Astrocyte (in vitro differentiated cells and primary cell): ENCODE data around the gene ELF5. TPM values are rescaled to one million over a fixed set of nuclear protein-coding genes. Genes with fewer than 3 reads are reported as not detected.

Source experiments
- DNase-seq: peaks from one replicate; pipeline ENCODE4 v3.0.0-alpha.2; 2010; ENCODE audit warnings: low read depth
- FAIRE-seq: peaks from 2 replicates; lab custom pipeline; 2011; peaks lifted over from hg19 to GRCh38; lab: Jason Lieb, UNC
- H2AFZ ChIP-seq: 2 replicates; pipeline ENCODE4 v1.6.0; 2012; ENCODE audit warnings: low read depth, low read length, inconsistent platforms
- H3K27ac ChIP-seq: 2 replicates; pipeline ENCODE4 v1.5.1; 2011; ENCODE audit warnings: low read depth, low read length, inconsistent platforms
- H3K27me3 ChIP-seq: 2 replicates; pipeline ENCODE4 v1.6.0; 2011; ENCODE audit warnings: low read length, inconsistent platforms; ENCODE audit not compliant: insufficient read depth
- H3K36me3 ChIP-seq: 2 replicates; pipeline ENCODE4 v1.5.1; 2011; ENCODE audit warnings: low read length, inconsistent platforms; ENCODE audit not compliant: insufficient read depth
- H3K4me1 ChIP-seq: 2 replicates; pipeline ENCODE4 v1.5.1; 2011; ENCODE audit warnings: low read length, inconsistent platforms; ENCODE audit not compliant: insufficient read depth
- H3K4me2 ChIP-seq: 2 replicates; pipeline ENCODE4 v1.6.0; 2012; ENCODE audit warnings: low read length, inconsistent platforms
- H3K4me3 ChIP-seq: 2 replicates; pipeline ENCODE4 v1.5.1; 2011; ENCODE audit warnings: low read depth, mild to moderate bottlenecking, low read length, inconsistent platforms; ENCODE audit not compliant: insufficient read depth
- H3K79me2 ChIP-seq: 2 replicates; pipeline ENCODE4 v1.6.0; 2012; ENCODE audit warnings: mild to moderate bottlenecking, low read length, inconsistent platforms; ENCODE audit not compliant: insufficient read depth
- H3K9ac ChIP-seq: 2 replicates; pipeline ENCODE4 v1.6.0; 2012; ENCODE audit warnings: mild to moderate bottlenecking, low read length, inconsistent platforms
- H3K9me3 ChIP-seq: 2 replicates; pipeline ENCODE4 v1.5.1; 2012; ENCODE audit warnings: low read depth, mild to moderate bottlenecking, low read length, inconsistent platforms; ENCODE audit not compliant: insufficient read depth
- H4K20me1 ChIP-seq: 2 replicates; pipeline ENCODE4 v1.6.0; 2012; ENCODE audit warnings: low read length, inconsistent platforms; ENCODE audit not compliant: insufficient read depth
- H3K27ac Mint-ChIP-seq: one replicate; pipeline ENCODE4 v1.8.0; 2021; ENCODE audit warnings: mild to moderate bottlenecking, mixed read lengths; ENCODE audit not compliant: unreplicated experiment
- H3K27me3 Mint-ChIP-seq: one replicate; pipeline ENCODE4 v1.8.0; 2021; ENCODE audit warnings: low read depth, mixed read lengths; ENCODE audit not compliant: unreplicated experiment
- H3K36me3 Mint-ChIP-seq: one replicate; pipeline ENCODE4 v1.8.0; 2021; ENCODE audit warnings: low read depth, mixed read lengths; ENCODE audit not compliant: unreplicated experiment
- H3K4me1 Mint-ChIP-seq: one replicate; pipeline ENCODE4 v1.8.0; 2021; ENCODE audit warnings: low read depth, mixed read lengths; ENCODE audit not compliant: unreplicated experiment
- H3K4me3 Mint-ChIP-seq: one replicate; pipeline ENCODE4 v1.8.0; 2021; ENCODE audit warnings: mild to moderate bottlenecking, moderate library complexity, mixed read lengths; ENCODE audit not compliant: unreplicated experiment
- H3K9me3 Mint-ChIP-seq: one replicate; pipeline ENCODE4 v1.8.0; 2021; ENCODE audit warnings: mild to moderate bottlenecking, mixed read lengths; ENCODE audit not compliant: unreplicated experiment
- EZH2 ChIP-seq: IDR thresholded peaks from 2 replicates; pipeline ENCODE4 v1.6.1; 2012; ENCODE audit warnings: mild to moderate bottlenecking, low read length, inconsistent platforms; ENCODE audit not compliant: insufficient read depth
- total RNA-seq: library from RNA; stranded (reverse); gene quantifications from 2 replicates; pipeline ENCODE4 v1.2.1, GENCODE V29; 2021
- TF ChIP-seq, protein P1 (sequence below): IDR thresholded peaks from 2 replicates; pipeline ENCODE4 v1.5.1; 2011; ENCODE audit warnings: low read depth, mild to moderate bottlenecking, inconsistent platforms, low read length, moderate library complexity; ENCODE audit not compliant: insufficient read depth

The ELF5 gene
- total RNA-seq, 1 donor from 2014 or later, result not detected

DNA sequence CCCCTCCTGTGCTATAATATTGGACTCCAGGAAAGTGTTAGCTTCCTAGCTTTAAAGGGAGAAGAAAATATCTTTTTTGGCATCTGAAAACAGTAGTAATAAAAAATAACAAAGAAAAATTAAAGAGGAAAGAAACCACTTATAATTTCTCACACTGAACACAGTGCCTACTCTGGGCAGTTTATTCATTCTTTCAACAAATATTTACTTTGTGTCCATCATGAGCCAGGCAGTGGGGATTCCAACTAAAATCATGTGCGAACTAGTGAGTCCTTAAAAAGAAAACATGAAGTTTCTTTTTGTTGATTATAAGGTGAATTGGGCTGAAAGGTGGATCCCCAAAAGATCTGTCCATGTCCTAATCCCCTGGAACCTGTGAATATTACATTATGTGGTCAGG is 16.0 kb upstream of the ELF5 start:
- Histone ChIP-seq H4K20me1 (no peaks in the 10 kb centered on the region), H3K27me3 (peaks cover 5% of the 10 kb centered on the region), H3K4me2 (no peak overlapping the region), H3K36me3 (no peaks in the 10 kb centered on the region), H3K4me3 (no peak overlapping the region), H2AFZ (no peak overlapping the region), H3K27ac (no peak overlapping the region), H3K9me3 (no peaks in the 10 kb centered on the region), H3K79me2 (no peaks in the 10 kb centered on the region), H3K9ac (no peak overlapping the region), H3K4me1 (no peaks in the 10 kb centered on the region)
- FAIRE-seq (no peak), DNase-seq (no peak)
- H3K9me3 Mint-ChIP-seq, result peaks cover 10% of the 10 kb centered on the region
- no peak overlapping the region for H3K27ac Mint-ChIP-seq
- H3K4me3 Mint-ChIP-seq, result no peak overlapping the region
- peaks cover 20% of the 10 kb centered on the region for H3K27me3 Mint-ChIP-seq
- no peaks in the 10 kb centered on the region for H3K4me1 Mint-ChIP-seq
- H3K36me3 Mint-ChIP-seq, result no peaks in the 10 kb centered on the region
- TF ChIP-seq, protein P1, sequence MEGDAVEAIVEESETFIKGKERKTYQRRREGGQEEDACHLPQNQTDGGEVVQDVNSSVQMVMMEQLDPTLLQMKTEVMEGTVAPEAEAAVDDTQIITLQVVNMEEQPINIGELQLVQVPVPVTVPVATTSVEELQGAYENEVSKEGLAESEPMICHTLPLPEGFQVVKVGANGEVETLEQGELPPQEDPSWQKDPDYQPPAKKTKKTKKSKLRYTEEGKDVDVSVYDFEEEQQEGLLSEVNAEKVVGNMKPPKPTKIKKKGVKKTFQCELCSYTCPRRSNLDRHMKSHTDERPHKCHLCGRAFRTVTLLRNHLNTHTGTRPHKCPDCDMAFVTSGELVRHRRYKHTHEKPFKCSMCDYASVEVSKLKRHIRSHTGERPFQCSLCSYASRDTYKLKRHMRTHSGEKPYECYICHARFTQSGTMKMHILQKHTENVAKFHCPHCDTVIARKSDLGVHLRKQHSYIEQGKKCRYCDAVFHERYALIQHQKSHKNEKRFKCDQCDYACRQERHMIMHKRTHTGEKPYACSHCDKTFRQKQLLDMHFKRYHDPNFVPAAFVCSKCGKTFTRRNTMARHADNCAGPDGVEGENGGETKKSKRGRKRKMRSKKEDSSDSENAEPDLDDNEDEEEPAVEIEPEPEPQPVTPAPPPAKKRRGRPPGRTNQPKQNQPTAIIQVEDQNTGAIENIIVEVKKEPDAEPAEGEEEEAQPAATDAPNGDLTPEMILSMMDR, result no peak
- no peak for TF ChIP-seq EZH2

DNA sequence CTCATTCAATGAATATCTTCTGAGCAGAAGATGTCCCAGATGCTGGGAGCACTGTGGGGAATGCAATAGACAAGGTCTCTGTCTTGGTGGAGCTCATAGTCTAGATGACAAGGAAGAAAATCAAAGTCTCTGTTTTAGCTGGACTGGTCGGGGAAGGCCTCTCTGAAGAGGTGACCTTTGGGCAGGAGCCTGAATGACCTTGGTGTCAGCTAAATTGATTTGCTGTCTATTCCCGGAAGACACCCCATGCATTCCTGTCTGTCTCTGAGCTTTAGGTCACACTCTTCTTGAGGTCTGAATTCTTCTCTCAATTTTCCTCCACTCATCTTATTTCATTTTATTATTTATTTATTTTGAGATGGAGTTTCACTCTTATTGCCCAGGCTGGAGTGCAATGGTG is 14.5 kb upstream of the ELF5 start:
- TF ChIP-seq, protein P1, result no peak
- no peak for TF ChIP-seq EZH2
- DNase-seq, result no peak
- Histone ChIP-seq H3K4me1 (no peaks in the 10 kb centered on the region), H3K27ac (no peak overlapping the region), H4K20me1 (no peaks in the 10 kb centered on the region), H3K9ac (no peak overlapping the region), H3K36me3 (no peaks in the 10 kb centered on the region), H2AFZ (no peak overlapping the region), H3K79me2 (no peaks in the 10 kb centered on the region), H3K4me3 (no peak overlapping the region), H3K27me3 (peaks cover 7% of the 10 kb centered on the region), H3K4me2 (no peak overlapping the region), H3K9me3 (no peaks in the 10 kb centered on the region)
- no peaks in the 10 kb centered on the region for H3K36me3 Mint-ChIP-seq
- peaks cover 9% of the 10 kb centered on the region for H3K9me3 Mint-ChIP-seq
- no peak overlapping the region for H3K27ac Mint-ChIP-seq
- H3K27me3 Mint-ChIP-seq, result peaks cover 25% of the 10 kb centered on the region
- no peaks in the 10 kb centered on the region for H3K4me1 Mint-ChIP-seq
- H3K4me3 Mint-ChIP-seq, result no peak overlapping the region
- FAIRE-seq, result no peak

DNA sequence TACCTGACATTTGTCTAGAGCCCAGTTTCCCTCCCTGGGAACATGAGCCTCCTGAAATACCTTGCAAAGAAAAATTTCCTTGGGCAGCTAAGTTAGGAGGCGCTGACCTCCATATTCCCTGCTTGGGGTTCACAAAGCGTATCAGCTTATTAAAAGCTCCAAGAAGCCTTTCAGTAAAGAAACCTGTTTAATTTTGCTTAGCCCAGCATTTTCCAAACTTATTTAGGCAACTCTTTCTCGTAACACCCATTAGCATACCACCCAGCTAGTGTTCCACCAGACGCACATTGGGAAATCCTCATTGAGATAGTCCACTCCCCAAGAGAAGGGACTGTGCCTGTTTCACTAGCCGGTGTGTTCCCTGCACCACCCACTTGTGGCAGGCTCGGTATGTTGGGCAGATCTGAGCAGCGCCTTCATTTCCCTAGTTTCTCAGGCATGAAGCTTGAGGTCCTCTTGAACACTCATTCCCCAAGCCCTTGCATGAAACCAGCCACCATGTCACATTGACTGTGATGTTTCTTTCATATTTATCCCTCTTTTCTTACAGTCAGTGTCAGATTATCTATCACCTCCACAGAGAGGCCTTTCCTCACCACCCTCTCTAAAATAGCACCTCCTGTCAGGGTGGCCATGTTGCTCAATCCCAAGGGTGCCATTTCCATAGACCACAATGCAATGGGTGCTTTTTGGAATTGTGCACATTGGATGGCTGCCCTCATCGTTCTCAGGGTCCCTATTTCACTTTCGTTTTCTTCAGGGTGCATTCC is 12.5 kb upstream of the ELF5 start:
- no peak for FAIRE-seq
- Histone ChIP-seq H3K27me3 (peaks cover 5% of the 10 kb centered on the region), H3K4me1 (no peaks in the 10 kb centered on the region), H4K20me1 (no peaks in the 10 kb centered on the region), H3K36me3 (no peaks in the 10 kb centered on the region), H3K9ac (no peak overlapping the region), H3K4me2 (no peak overlapping the region), H2AFZ (no peak overlapping the region), H3K4me3 (no peak overlapping the region), H3K79me2 (no peaks in the 10 kb centered on the region), H3K9me3 (no peaks in the 10 kb centered on the region), H3K27ac (no peak overlapping the region)
- peaks cover 28% of the 10 kb centered on the region for H3K27me3 Mint-ChIP-seq
- H3K36me3 Mint-ChIP-seq, result no peaks in the 10 kb centered on the region
- TF ChIP-seq, protein P1, result no peak
- no peak for TF ChIP-seq EZH2
- H3K9me3 Mint-ChIP-seq, result peaks cover 9% of the 10 kb centered on the region
- H3K4me1 Mint-ChIP-seq, result no peaks in the 10 kb centered on the region
- H3K27ac Mint-ChIP-seq, result no peak overlapping the region
- no peak for DNase-seq
- no peak overlapping the region for H3K4me3 Mint-ChIP-seq
